SK-N-SH treated with all-trans-retinoic acid at 6 μM for 48 hours (cell line): ENCODE measurements around the gene ZNF577.

ENCODE experiments used
- ATAC-seq: fragments of 200-7000 bp; cut with Tn5 transposase; 3 replicates; pipeline ENCODE4 v1.9.1; 2020; ENCODE audit warnings: mild to moderate bottlenecking, moderate library complexity
- BACH2 ChIP-seq: fragments of 250-450 bp; sonication (Bioruptor Pico); IDR thresholded peaks from 2 replicates; pipeline ENCODE4 v1.9.0; 2021; ENCODE audit warnings: mild to moderate bottlenecking, borderline replicate concordance
- CREB5 ChIP-seq: fragments of 250-450 bp; sonication (Bioruptor Pico); IDR thresholded peaks from 2 replicates; pipeline ENCODE4 v1.5.1; 2020; ENCODE audit warnings: low read depth, mild to moderate bottlenecking, moderate library complexity
- CSDC2 ChIP-seq: fragments of 250-450 bp; sonication (Bioruptor Pico); IDR thresholded peaks from 2 replicates; pipeline ENCODE4 v1.5.0; 2020; ENCODE audit warnings: mild to moderate bottlenecking, moderate library complexity
- ESRRG ChIP-seq: fragments of 250-450 bp; sonication (Bioruptor Pico); IDR thresholded peaks from 2 replicates; pipeline ENCODE4 v1.6.1; 2021; ENCODE audit warnings: mild to moderate bottlenecking
- ISL1 ChIP-seq: fragments of 250-450 bp; sonication (Bioruptor Pico); IDR thresholded peaks from 2 replicates; pipeline ENCODE4 v2.1.2; 2022; ENCODE audit warnings: mild to moderate bottlenecking, moderate library complexity
- OSR1 ChIP-seq: fragments of 250-450 bp; sonication (Bioruptor Pico); IDR thresholded peaks from 2 replicates; pipeline ENCODE4 v1.8.0; 2022; ENCODE audit warnings: moderate library complexity, mild to moderate bottlenecking, inconsistent platforms
- PATZ1 ChIP-seq: fragments of 250-450 bp; sonication (Bioruptor Pico); IDR thresholded peaks from 2 replicates; pipeline ENCODE4 v1.8.0; 2020; ENCODE audit warnings: mild to moderate bottlenecking, moderate library complexity, borderline replicate concordance
- POU6F1 ChIP-seq: fragments of 250-450 bp; sonication (Bioruptor Pico); IDR thresholded peaks from 2 replicates; pipeline ENCODE4 v1.8.0; 2021; ENCODE audit warnings: low read depth, mild to moderate bottlenecking, moderate library complexity, borderline replicate concordance
- PPARA ChIP-seq: fragments of 250-450 bp; sonication (Bioruptor Pico); IDR thresholded peaks from 2 replicates; pipeline ENCODE4 v1.5.0; 2020; ENCODE audit warnings: mild to moderate bottlenecking, borderline replicate concordance
- RARB ChIP-seq: fragments of 250-450 bp; sonication (Bioruptor Pico); IDR thresholded peaks from 2 replicates; pipeline ENCODE4 v1.8.0; 2021; ENCODE audit warnings: mild to moderate bottlenecking, moderate library complexity
- TCF4 ChIP-seq: fragments of 250-450 bp; sonication (Bioruptor Pico); IDR thresholded peaks from 2 replicates; pipeline ENCODE4 v1.8.0; 2021; ENCODE audit warnings: mild to moderate bottlenecking, moderate library complexity, borderline replicate concordance
- TOX ChIP-seq: fragments of 250-450 bp; sonication (Bioruptor Pico); IDR thresholded peaks from 2 replicates; pipeline ENCODE4 v1.8.0; 2021; ENCODE audit warnings: mild to moderate bottlenecking, moderate library complexity, borderline replicate concordance
- ZFP3 ChIP-seq: fragments of 250-450 bp; sonication (Bioruptor Pico); IDR thresholded peaks from 2 replicates; pipeline ENCODE4 v1.5.0; 2020; ENCODE audit warnings: mild to moderate bottlenecking, moderate library complexity
- ZFP30 ChIP-seq: fragments of 450-650 bp; formaldehyde crosslinking; IDR thresholded peaks from 2 replicates; pipeline ENCODE4 v1.5.0; 2022; ENCODE audit warnings: mild to moderate bottlenecking, moderate library complexity
- ZNF565 ChIP-seq: fragments of 450-650 bp; formaldehyde crosslinking; conservative IDR thresholded peaks from 2 replicates; pipeline ENCODE4 v1.5.0; 2020; ENCODE audit warnings: low read depth, mild to moderate bottlenecking, moderate library complexity
- ZNF70 ChIP-seq: fragments of 450-650 bp; formaldehyde crosslinking; IDR thresholded peaks from 2 replicates; pipeline ENCODE4 v1.5.0; 2020; ENCODE audit warnings: mild to moderate bottlenecking, moderate library complexity
- ZNF8 ChIP-seq: fragments of 450-650 bp; formaldehyde crosslinking; IDR thresholded peaks from 2 replicates; pipeline ENCODE4 v1.5.0; 2020; ENCODE audit warnings: mild to moderate bottlenecking, moderate library complexity
- TF ChIP-seq, protein P1 (sequence below): fragments of 250-450 bp; sonication (Bioruptor Pico); IDR thresholded peaks from 2 replicates; pipeline ENCODE4 v1.5.1; 2021; ENCODE audit warnings: mild to moderate bottlenecking, moderate library complexity

ZNF577 gene

DNA sequence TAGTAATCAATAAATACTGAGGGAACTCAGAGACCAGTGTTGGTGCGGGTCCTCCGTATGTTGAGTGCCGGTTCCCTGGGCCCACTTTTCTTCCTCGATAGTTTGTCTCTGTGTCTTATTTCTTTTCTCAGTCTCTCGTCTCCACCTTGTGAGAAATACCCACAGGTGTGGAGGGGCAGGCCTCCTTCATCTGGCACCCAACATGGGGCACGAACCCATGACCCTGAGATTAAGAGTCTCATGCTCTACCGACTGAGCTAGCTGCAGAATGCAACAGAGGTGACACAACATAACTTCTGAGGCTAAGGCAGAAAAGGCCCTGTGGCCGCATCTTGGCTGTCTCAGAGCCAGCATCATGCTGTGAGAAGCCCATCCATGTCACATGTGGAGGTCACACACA, 34.2 kb upstream of the ZNF577 start:
- TF ChIP-seq ZFP30 (CRISPR knock-in tag), result no peak
- TF ChIP-seq TCF4 (CRISPR knock-in tag), result no peak
- no peak for TF ChIP-seq ZFP3
- no peak for TF ChIP-seq PATZ1 (CRISPR knock-in tag)
- TF ChIP-seq PPARA (CRISPR knock-in tag), result no peak
- no peak for TF ChIP-seq ZNF70 (CRISPR knock-in tag)
- no peak for TF ChIP-seq ESRRG (CRISPR knock-in tag)
- TF ChIP-seq RARB (CRISPR knock-in tag), result no peak
- no peak for TF ChIP-seq TOX (CRISPR knock-in tag)
- no peak for TF ChIP-seq CSDC2 (CRISPR knock-in tag)
- TF ChIP-seq, protein P1, sequence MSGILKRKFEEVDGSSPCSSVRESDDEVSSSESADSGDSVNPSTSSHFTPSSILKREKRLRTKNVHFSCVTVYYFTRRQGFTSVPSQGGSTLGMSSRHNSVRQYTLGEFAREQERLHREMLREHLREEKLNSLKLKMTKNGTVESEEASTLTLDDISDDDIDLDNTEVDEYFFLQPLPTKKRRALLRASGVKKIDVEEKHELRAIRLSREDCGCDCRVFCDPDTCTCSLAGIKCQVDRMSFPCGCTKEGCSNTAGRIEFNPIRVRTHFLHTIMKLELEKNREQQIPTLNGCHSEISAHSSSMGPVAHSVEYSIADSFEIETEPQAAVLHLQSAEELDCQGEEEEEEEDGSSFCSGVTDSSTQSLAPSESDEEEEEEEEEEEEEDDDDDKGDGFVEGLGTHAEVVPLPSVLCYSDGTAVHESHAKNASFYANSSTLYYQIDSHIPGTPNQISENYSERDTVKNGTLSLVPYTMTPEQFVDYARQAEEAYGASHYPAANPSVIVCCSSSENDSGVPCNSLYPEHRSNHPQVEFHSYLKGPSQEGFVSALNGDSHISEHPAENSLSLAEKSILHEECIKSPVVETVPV (CRISPR knock-in tag), result no peak
- TF ChIP-seq ISL1 (CRISPR knock-in tag), result no peak
- TF ChIP-seq ZNF565 (CRISPR knock-in tag), result no peak
- no peak for TF ChIP-seq ZNF8
- no peak for TF ChIP-seq OSR1 (CRISPR knock-in tag)
- TF ChIP-seq CREB5 (CRISPR knock-in tag), result no peak
- no peak for TF ChIP-seq POU6F1 (CRISPR knock-in tag)
- no peak for TF ChIP-seq BACH2 (CRISPR knock-in tag)
- no peak for ATAC-seq

- no peak for TF ChIP-seq TCF4 (CRISPR knock-in tag)
- no peak for TF ChIP-seq POU6F1 (CRISPR knock-in tag)
- TF ChIP-seq, protein P1 (CRISPR knock-in tag), result no peak
- TF ChIP-seq PATZ1 (CRISPR knock-in tag), result no peak
- no peak for TF ChIP-seq PPARA (CRISPR knock-in tag)
- no peak for TF ChIP-seq OSR1 (CRISPR knock-in tag)
These were observed 31.9 kb upstream of the ZNF577 start for GRCh38 chr19:51919606-51920005.

DNA sequence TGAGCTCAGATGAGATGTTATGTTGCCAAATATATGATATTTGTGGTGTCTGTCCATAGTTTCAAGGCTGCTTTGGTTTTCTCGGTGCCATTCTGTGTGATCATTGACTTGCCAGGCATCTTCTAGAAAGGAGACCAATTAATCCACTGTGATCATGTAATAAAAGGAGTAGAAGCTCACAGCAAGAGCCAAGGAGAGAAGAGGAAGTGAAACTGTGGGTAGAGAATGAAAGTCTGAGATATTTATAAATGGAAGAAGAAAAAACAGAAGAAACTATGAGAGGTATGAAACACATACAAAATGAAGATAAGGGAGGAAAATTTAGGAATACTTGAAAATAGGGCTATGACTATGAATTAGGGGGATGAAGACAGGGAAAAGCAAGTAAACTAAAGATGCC, 28.4 kb upstream of the ZNF577 start:
- ATAC-seq, result no peak
- TF ChIP-seq ZNF70 (CRISPR knock-in tag) (no peak), TCF4 (CRISPR knock-in tag) (no peak), ISL1 (CRISPR knock-in tag) (no peak), RARB (CRISPR knock-in tag) (no peak)

More at GRCh38 chr19:51919606-51920005, 31.9 kb upstream of the ZNF577 start:
- no peak for ATAC-seq
